Left ventricle myocardium inferior (tissue), 1 donor: ENCODE measurements around the gene MRRF. TPM values are rescaled to one million over a fixed set of nuclear protein-coding genes. Genes with fewer than 3 reads are reported as not detected.
A peak's percentile ranks its signal among the peaks of the same experiment; 100 is the strongest.

Source experiments
- DNase-seq: peaks from one replicate; pipeline ENCODE4 v3.0.0-alpha.2; 2020
- H3K27ac ChIP-seq: fragments of 200-600 bp; replicated peaks from 2 replicates; pipeline ENCODE4 v1.8.0; 2021
- H3K27me3 ChIP-seq: fragments of 200-600 bp; 2 replicates; pipeline ENCODE4 v1.8.0; 2021; ENCODE audit warnings: low read depth
- H3K36me3 ChIP-seq: fragments of 200-600 bp; 2 replicates; pipeline ENCODE4 v1.8.0; 2021
- H3K4me1 ChIP-seq: fragments of 200-600 bp; 2 replicates; pipeline ENCODE4 v1.8.0; 2021
- H3K4me3 ChIP-seq: fragments of 200-600 bp; 2 replicates; pipeline ENCODE4 v1.8.0; 2021; ENCODE audit warnings: mild to moderate bottlenecking, moderate library complexity
- H3K9me3 ChIP-seq: fragments of 200-600 bp; replicated peaks from 2 replicates; pipeline ENCODE4 v1.8.0; 2021
- intact Hi-C: fragments of 100-400 bp; cut with micrococcal nuclease; formaldehyde crosslinking; loops from one replicate; pipeline ENCODE4 v1.11.0; 2022
- total RNA-seq: library from RNA; stranded (reverse); fragmentation: NEBNext Ultra II Directional; extraction: Animal tissue kit (Norgen Biotek cat#: 25700); gene quantifications from one replicate; pipeline ENCODE4 v1.2.1, GENCODE V29; 2021
- TF ChIP-seq, protein P1 (sequence below): fragments of 200-600 bp; IDR thresholded peaks from 2 replicates; pipeline ENCODE4 v1.8.0; 2021; ENCODE audit warnings: antibody characterized with exemption, mild to moderate bottlenecking, borderline replicate concordance
- donor health status: DM: no; HTN: yes; CAD: no; lungs with severe emphysema.

Gene MRRF
- total RNA-seq, 1 donor from 2014 or later, result 35.8 TPM

DNA sequence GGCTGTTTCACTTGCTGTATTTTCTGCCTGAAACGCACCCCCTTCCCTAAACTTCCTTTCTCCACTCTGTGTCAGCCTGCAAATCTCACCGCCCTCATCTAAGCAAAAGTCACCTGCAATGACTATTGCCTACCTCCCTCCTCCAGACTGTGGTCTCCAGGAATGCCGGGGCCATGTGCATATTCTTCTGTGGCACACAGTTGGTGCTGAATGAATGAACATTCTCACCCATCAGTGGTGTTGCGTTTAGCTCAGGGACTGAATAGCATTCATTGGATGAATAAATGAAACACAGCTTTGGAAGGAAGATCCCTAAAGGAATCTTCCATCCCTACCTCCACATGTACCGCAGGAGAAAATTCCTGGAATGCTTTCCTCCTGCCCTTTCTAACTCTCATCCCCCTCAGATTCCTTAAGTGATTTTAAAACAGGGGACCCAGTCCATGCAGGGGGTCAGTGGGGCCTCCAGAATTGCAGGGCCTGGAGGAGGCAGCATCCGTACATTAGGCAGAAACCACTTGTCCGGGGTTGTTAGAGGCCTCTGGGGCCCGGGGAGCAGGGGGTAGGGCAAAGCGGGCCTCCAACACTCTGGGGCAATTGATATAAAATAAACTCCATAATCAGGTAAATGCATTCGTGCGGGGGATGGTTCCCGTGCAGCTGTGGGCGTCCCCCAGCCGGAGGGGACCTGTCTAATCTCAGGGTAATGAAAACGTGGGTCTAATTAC lies 77.8 kb downstream of the MRRF start:
- Histone ChIP-seq H3K27me3 (no peaks in the 10 kb centered on the region), H3K4me1 (peaks cover 33% of the 10 kb centered on the region), H3K27ac (no peak overlapping the region), H3K36me3 (no peaks in the 10 kb centered on the region), H3K9me3 (no peaks in the 10 kb centered on the region), H3K4me3 (no peak overlapping the region)
- DNase-seq, result no peak
- intact Hi-C loops, result loop anchor here (10.0 kb wide), 1 partner anchor 88 kb away; no protein-coding TSS in a partner anchor
- TF ChIP-seq, protein P1, sequence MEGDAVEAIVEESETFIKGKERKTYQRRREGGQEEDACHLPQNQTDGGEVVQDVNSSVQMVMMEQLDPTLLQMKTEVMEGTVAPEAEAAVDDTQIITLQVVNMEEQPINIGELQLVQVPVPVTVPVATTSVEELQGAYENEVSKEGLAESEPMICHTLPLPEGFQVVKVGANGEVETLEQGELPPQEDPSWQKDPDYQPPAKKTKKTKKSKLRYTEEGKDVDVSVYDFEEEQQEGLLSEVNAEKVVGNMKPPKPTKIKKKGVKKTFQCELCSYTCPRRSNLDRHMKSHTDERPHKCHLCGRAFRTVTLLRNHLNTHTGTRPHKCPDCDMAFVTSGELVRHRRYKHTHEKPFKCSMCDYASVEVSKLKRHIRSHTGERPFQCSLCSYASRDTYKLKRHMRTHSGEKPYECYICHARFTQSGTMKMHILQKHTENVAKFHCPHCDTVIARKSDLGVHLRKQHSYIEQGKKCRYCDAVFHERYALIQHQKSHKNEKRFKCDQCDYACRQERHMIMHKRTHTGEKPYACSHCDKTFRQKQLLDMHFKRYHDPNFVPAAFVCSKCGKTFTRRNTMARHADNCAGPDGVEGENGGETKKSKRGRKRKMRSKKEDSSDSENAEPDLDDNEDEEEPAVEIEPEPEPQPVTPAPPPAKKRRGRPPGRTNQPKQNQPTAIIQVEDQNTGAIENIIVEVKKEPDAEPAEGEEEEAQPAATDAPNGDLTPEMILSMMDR, result no peak

DNA sequence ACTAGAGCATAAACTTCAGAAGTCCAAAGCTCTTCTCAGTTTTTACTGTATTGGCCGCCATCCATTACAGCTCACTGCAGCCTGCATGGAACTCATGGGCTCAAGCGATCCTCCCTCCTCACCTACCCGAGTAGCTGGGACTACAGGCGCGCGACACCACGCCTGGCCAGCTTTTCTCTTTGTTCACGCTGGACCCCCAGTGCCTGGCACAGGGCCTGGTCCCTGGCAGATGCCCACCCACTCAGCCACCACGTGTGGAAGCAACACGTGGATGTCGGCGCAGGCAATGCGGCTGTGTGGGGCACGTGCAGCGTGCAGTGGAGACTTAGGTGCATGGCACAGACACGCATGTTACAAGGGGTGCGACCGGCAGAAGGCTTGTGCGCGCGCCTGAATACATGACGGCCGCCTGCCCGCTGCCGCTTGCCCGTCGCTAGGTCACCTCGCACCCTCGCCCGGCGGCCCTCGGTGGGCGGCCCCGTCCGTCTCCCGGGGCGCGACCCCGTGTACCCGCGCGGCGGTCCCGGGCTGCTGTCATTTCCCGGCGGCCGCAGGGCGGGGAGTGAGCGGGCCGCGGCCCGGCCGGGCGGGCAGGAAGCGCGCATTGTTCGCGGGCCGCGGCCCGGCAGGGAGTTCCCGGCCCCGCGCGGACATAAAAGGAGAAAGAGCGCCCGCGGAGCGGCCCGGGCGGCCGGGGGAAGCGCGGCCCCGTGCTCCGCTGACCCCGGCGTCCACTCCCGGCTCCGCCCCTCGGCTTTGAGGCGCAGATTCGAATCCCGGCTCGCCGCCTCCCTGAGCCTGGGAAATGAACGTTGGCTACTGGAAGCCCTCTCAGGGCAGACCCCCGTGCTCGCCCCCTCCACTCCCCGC lies 82.0 kb downstream of the MRRF start:
- TF ChIP-seq, protein P1, result peak; percentile 21
- Histone ChIP-seq H3K27ac (peak overlapping the region; percentile 83), H3K4me3 (peak overlapping the region; percentile 67), H3K36me3 (no peaks in the 10 kb centered on the region), H3K4me1 (peaks cover 27% of the 10 kb centered on the region), H3K27me3 (no peaks in the 10 kb centered on the region), H3K9me3 (no peaks in the 10 kb centered on the region)
- DNase-seq, result peak; percentile 63
- intact Hi-C loops, result loop anchor here (10.0 kb wide), 1 partner anchor 92 kb away; no protein-coding TSS in a partner anchor

DNA sequence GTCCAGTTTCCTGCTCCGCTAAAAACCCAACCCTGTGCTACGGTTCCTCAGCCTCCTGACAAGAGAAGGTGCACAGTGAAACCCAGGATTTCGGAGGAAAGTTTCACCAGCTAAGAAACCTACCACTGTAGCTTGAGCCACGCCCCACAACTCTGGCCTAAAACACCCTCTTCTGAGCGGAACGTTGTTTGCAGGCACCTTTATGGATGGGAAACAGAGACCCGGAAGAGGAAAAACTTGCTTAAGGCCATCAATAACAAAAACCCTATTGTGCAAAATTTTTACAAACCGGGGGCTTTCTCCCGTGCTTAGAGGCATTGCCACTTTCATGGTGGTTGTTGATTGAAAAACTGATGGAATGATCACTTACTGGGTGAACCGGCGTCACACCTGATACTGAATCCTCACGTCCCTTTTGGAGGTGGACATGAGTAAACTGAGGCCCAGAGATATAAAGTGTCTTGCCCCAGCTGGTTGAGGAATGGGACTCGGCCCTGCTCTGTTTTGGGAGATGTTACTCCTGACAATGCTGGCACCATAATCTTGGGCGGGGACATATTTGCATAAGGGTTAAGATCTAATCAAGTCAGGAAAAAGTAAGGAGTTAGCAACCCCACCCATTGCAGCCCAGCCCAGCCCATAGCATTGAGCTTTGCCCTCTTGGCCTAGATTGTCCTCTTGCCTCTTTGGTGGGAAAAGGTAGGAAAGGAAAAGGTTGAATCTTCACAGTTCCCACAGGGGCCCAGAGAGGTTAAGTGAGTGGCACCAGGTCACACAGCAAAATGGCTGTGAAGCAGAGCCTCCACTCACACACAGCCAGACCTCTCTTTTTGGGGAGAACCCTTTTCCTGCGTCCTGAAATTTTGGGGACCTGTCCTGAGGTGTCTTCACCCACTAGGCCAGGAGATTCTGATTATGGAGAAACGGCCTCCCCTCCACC lies 82.9 kb downstream of the MRRF start:
- Histone ChIP-seq H3K4me1 (peaks cover 27% of the 10 kb centered on the region), H3K27me3 (no peaks in the 10 kb centered on the region), H3K9me3 (no peaks in the 10 kb centered on the region), H3K36me3 (no peaks in the 10 kb centered on the region), H3K27ac (peak overlapping the region; percentile 83), H3K4me3 (peak overlapping the region; percentile 67)
- intact Hi-C loops, result loop anchor here (10.0 kb wide), 1 partner anchor 93 kb away; no protein-coding TSS in a partner anchor
- DNase-seq, result no peak
- TF ChIP-seq, protein P1, result no peak

DNA sequence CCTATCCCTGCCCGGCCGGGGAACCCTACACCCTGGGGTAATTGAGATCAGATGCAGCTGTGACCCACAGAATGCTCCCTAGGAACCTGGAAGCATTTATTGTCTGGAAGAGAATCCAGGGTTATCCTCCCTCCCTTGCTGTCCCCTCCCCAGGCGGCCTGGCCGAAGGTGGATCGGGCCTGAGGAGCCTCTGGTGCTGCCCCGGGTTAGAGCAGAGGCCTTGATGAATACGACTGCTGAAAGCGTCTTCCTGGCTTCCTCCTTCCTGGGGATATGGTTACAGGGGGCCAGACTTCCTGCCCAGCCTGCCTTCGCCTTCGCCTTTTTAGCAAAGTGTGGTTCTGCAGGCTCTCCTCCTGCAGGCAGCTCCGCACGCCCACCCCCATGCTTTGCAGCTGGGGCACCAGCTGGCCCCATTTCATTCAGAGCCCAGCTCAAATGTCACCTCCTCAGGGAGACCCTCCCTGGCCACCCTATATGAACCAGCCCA lies 83.7 kb downstream of the MRRF start:
- Histone ChIP-seq H3K27ac (peak overlapping the region; percentile 83), H3K4me1 (peaks cover 27% of the 10 kb centered on the region), H3K9me3 (no peaks in the 10 kb centered on the region), H3K36me3 (no peaks in the 10 kb centered on the region), H3K4me3 (no peak overlapping the region), H3K27me3 (no peaks in the 10 kb centered on the region)
- no peak for DNase-seq
- TF ChIP-seq, protein P1, result no peak
- intact Hi-C loops, result loop anchor here (10.0 kb wide), 1 partner anchor 94 kb away; no protein-coding TSS in a partner anchor
